HG02610 (cell line): ENCODE data around the gene SBF2.

ENCODE experiments used
- ATAC-seq: cut with Tn5 transposase; IDR thresholded peaks from one replicate; pipeline ENCODE4 v1.9.1; 2021; ENCODE audit warnings: mild to moderate bottlenecking, moderate library complexity; ENCODE audit not compliant: unreplicated experiment

The SBF2 gene

DNA sequence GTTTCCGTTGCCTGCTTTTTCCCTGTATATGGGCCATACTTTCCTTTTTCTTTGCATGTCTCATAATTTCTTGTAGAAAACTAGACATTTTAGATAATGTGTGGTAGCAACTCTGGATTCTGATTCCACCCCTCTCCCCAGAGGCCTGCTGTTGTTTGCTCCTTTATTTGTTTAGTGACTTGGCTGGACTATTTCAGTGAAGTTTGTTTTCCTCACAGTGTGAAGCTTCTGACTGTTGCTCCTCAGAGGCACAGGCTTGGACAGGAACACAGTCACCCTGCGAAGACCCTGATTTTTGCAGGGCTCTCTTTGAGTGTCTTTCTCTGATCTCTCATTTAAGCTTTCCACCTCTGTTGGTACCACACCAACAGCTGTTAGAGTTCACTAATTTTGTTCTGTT is 557.7 kb downstream of the SBF2 start:
- no peak for ATAC-seq

DNA sequence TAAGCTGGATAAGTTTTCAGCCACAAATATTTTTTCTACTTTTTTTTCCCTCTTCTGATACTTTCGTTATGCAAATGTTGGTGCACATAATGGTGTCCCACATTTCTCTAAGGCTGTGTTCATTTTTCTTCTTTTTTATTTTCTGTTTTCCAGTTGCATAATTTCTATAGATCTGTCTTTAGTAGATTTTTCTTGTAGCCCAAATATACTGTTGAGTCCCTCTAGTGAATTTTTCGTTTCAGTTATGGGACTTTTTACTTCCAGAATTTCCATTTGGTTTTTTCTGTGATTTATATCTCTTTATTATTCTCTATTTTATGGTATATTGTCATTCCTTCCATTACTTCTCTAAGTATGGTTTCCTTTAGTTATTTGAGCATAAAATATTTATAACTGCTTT is 558.1 kb downstream of the SBF2 start:
- ATAC-seq = no peak

DNA sequence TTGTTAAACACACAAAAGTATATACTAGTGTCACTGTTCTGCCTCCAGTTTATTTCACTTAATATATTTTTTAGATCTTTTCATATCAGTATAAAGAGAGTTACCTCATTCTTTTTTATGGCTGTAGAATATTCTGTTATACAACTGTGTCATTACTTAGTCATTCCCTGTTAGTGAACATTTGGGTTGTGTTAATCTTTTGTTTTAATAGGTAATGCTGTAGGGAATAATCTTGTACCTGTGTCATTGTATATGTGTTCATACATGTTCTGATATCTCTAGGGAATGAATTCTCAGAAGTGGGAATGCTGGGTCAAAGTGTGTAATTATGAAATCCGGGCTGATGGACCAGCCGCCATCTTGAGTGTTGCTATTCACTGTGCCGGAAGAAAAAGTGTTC is 558.8 kb downstream of the SBF2 start:
- ATAC-seq = no peak

DNA sequence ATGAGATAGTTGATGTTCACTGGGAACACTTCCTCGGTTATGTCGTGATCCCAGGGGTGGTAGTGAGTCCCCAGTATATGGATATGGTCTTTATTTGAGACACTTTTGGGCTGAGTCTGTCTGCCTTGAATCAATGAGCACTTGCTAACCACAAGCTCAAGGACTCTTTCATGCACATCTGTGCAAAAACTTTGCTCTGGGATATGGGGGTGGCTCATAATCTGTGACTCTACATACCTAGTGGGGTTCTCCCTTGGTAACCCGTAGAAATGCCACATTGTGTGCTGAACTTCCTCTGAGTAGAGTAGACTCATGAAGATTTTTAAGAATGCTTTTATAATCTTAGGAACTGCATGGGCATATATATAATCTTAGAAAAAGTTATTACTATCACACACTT is 560.8 kb downstream of the SBF2 start:
- ATAC-seq = no peak

DNA sequence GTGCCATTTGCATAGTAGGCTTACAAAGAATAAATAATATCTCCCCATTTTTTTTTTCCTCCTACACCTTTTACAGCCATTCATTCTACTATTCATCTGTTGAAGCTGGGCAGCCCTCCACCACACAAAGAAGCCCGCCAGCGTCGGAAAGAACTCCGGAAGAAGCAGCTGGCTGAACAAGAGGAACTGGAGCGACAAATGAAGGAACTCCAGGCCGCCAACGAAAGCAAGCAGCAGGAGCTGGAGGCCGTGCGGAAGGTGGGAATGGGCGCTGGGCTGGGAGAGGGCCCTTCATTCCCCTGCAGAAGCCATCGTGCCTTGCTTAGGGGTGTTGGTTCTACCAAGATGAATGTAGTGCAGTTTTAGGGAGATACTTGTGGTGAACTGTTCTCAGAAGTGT is 561.6 kb downstream of the SBF2 start:
- no peak for ATAC-seq

DNA sequence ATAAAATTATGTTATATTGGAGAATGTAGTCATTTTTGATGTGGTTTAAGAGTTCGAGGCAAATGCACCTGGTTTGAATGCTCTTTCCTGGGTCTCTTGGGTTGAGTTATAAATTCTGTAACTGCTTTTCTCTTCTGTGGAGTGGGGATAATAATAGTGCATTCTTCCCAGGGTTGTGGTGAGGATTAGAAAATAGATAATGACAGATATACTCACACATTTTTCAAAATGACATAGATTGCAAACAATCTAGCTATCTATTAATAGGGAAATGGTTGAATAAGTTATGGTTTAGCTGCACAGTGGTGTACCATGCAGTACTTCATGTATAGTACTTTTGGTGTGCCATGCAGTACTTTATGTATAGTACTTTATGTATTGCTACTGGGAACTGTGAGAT is 562.8 kb downstream of the SBF2 start:
- no peak for ATAC-seq
